ENCODE measurements around the gene REXO4.

The REXO4 gene

DNA sequence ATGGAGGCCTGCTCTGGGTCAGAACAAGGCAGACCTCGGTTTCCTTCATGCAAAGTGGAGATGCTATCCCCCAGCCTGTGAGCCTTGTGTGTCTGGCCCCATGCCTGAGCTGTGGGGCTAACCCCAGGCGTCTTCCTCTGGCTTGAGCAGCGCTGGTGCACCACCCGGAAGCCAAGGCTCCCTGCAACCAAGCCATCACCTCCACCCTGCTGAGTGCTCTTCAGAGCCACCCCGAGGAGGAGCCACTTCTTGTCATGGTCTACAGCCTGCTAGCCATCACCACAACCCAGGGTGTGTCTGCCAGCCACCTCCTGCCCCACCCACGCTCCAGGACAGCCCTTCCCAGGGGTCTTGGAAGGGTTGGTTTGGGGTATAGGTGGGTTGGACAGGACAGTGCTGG, 16.2 kb downstream of the REXO4 start:
- Histone ChIP-seq H3K27me3 (ENCODE audit: insufficient read depth, low read length, poor library complexity, severe bottlenecking) (no peaks in the 10 kb centered on the region), H3K9me3 (ENCODE audit: insufficient read depth, low read depth, low read length) (no peaks in the 10 kb centered on the region), H3K79me2 (ENCODE audit: insufficient read depth, low read length) (no peaks in the 10 kb centered on the region), H3K9me2 (replicated peaks; ENCODE audit: low read depth, low read length) (no peaks in the 10 kb centered on the region), H3F3A (ENCODE audit: low read depth) (no peaks in the 10 kb centered on the region), H2AFZ (ENCODE audit: low read length) (no peak overlapping the region), H3K4me2 (ENCODE audit: low read depth, low read length, poor library complexity, severe bottlenecking) (no peak overlapping the region), H4K20me1 (ENCODE audit: insufficient read depth, low read length, poor library complexity, severe bottlenecking) (no peaks in the 10 kb centered on the region), H3K4me3 (ENCODE audit: low read length, poor library complexity, severe bottlenecking) (no peak overlapping the region), H3K4me1 (ENCODE audit: insufficient read depth, low read length, poor library complexity, severe bottlenecking) (no peaks in the 10 kb centered on the region), H3K36me3 (ENCODE audit: insufficient read depth, low read length) (peaks cover 20% of the 10 kb centered on the region; the same call in 1 of the 2 replicates), H3K9ac (ENCODE audit: low read depth, low read length, poor library complexity, severe bottlenecking) (no peak overlapping the region)
- no peak for TF ChIP-seq EZH2phosphoT487 (IDR thresholded peaks at IDR 0.05; ENCODE audit: borderline replicate concordance)
- TF ChIP-seq, protein P1, sequence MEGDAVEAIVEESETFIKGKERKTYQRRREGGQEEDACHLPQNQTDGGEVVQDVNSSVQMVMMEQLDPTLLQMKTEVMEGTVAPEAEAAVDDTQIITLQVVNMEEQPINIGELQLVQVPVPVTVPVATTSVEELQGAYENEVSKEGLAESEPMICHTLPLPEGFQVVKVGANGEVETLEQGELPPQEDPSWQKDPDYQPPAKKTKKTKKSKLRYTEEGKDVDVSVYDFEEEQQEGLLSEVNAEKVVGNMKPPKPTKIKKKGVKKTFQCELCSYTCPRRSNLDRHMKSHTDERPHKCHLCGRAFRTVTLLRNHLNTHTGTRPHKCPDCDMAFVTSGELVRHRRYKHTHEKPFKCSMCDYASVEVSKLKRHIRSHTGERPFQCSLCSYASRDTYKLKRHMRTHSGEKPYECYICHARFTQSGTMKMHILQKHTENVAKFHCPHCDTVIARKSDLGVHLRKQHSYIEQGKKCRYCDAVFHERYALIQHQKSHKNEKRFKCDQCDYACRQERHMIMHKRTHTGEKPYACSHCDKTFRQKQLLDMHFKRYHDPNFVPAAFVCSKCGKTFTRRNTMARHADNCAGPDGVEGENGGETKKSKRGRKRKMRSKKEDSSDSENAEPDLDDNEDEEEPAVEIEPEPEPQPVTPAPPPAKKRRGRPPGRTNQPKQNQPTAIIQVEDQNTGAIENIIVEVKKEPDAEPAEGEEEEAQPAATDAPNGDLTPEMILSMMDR (conservative IDR thresholded peaks at IDR 0.05; ENCODE audit: low read length) = no peak

DNA sequence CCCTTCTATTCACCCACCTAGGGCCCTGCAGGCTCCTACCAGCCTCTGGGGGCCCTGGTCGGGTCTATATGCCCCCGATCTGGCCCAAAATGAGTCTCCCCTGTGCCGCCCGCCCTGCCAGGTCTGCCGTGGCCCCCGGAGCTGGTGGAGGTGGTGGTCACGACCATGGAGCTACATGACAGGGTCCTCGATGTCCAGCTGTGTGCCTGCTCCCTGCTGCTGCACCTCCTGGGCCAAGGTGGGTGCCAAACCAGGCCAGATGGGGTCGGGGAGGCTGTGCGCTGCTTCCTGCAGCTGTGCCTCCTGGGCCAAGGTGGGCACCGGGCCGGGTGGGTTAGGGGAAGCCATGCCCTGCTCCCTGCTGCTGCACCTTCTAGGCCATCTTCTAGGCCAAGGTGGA, 17.5 kb downstream of the REXO4 start:
- H2AFZ ChIP-seq (ENCODE audit: low read length) = no peak overlapping the region
- H3K4me3 ChIP-seq (ENCODE audit: low read length, poor library complexity, severe bottlenecking) = no peak overlapping the region
- H3K9me3 ChIP-seq (ENCODE audit: insufficient read depth, low read depth, low read length) = no peaks in the 10 kb centered on the region
- TF ChIP-seq, protein P1 (conservative IDR thresholded peaks at IDR 0.05; ENCODE audit: low read length) = no peak
- no peak for TF ChIP-seq EZH2phosphoT487 (IDR thresholded peaks at IDR 0.05; ENCODE audit: borderline replicate concordance)
- H3K4me1 ChIP-seq (ENCODE audit: insufficient read depth, low read length, poor library complexity, severe bottlenecking) = no peaks in the 10 kb centered on the region
- H3K36me3 ChIP-seq (ENCODE audit: insufficient read depth, low read length) = peaks cover 7% of the 10 kb centered on the region; the same call in 1 of the 2 replicates
- no peaks in the 10 kb centered on the region for H3K27me3 ChIP-seq (ENCODE audit: insufficient read depth, low read length, poor library complexity, severe bottlenecking)
- H4K20me1 ChIP-seq (ENCODE audit: insufficient read depth, low read length, poor library complexity, severe bottlenecking) = no peaks in the 10 kb centered on the region
- no peaks in the 10 kb centered on the region for H3K9me2 ChIP-seq (replicated peaks; ENCODE audit: low read depth, low read length)
- H3K79me2 ChIP-seq (ENCODE audit: insufficient read depth, low read length) = no peaks in the 10 kb centered on the region
- H3K4me2 ChIP-seq (ENCODE audit: low read depth, low read length, poor library complexity, severe bottlenecking) = no peak overlapping the region
- no peaks in the 10 kb centered on the region for H3F3A ChIP-seq (ENCODE audit: low read depth)
- H3K9ac ChIP-seq (ENCODE audit: low read depth, low read length, poor library complexity, severe bottlenecking) = no peak overlapping the region

DNA sequence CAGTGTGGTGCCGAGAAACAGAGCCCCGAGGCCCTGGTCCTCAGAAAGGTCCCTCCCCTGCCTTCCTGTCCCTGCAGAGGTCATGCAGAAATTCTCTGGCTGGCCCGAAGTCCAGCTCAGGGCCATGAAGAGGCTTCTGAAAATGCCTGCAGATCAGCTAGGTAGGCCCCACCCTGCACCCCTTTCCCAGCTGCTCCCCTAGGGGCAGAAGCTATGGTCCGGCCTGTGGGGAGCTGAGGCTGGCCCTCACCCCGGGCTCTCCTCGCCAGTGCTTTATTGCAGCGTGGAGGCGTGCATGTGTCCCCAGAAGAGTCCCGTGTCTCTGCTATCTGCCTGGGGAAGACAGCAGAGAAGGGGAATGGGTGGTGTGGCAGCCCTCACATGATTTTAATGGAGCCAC, 19.9 kb downstream of the REXO4 start:
- no peak overlapping the region for H3K4me2 ChIP-seq (ENCODE audit: low read depth, low read length, poor library complexity, severe bottlenecking)
- H3K27me3 ChIP-seq (ENCODE audit: insufficient read depth, low read length, poor library complexity, severe bottlenecking) = no peaks in the 10 kb centered on the region
- TF ChIP-seq, protein P1 (conservative IDR thresholded peaks at IDR 0.05; ENCODE audit: low read length) = no peak
- TF ChIP-seq EZH2phosphoT487 (IDR thresholded peaks at IDR 0.05; ENCODE audit: borderline replicate concordance) = no peak
- no peak overlapping the region for H3K9ac ChIP-seq (ENCODE audit: low read depth, low read length, poor library complexity, severe bottlenecking)
- H3F3A ChIP-seq (ENCODE audit: low read depth) = no peaks in the 10 kb centered on the region
- H4K20me1 ChIP-seq (ENCODE audit: insufficient read depth, low read length, poor library complexity, severe bottlenecking) = no peaks in the 10 kb centered on the region
- H2AFZ ChIP-seq (ENCODE audit: low read length) = no peak overlapping the region
- no peaks in the 10 kb centered on the region for H3K4me1 ChIP-seq (ENCODE audit: insufficient read depth, low read length, poor library complexity, severe bottlenecking)
- H3K79me2 ChIP-seq (ENCODE audit: insufficient read depth, low read length) = no peaks in the 10 kb centered on the region
- no peak overlapping the region for H3K4me3 ChIP-seq (ENCODE audit: low read length, poor library complexity, severe bottlenecking)
- no peaks in the 10 kb centered on the region for H3K9me3 ChIP-seq (ENCODE audit: insufficient read depth, low read depth, low read length)
- no peaks in the 10 kb centered on the region for H3K36me3 ChIP-seq (ENCODE audit: insufficient read depth, low read length)
- no peaks in the 10 kb centered on the region for H3K9me2 ChIP-seq (replicated peaks; ENCODE audit: low read depth, low read length)
